ENCODE measurements around the gene FGF16.
"Not testable (repeated sequence)": the region's sequence is repeated elsewhere in the genome, so short reads cannot be mapped to it uniquely, and the experiment has no call there.

Gene FGF16

DNA sequence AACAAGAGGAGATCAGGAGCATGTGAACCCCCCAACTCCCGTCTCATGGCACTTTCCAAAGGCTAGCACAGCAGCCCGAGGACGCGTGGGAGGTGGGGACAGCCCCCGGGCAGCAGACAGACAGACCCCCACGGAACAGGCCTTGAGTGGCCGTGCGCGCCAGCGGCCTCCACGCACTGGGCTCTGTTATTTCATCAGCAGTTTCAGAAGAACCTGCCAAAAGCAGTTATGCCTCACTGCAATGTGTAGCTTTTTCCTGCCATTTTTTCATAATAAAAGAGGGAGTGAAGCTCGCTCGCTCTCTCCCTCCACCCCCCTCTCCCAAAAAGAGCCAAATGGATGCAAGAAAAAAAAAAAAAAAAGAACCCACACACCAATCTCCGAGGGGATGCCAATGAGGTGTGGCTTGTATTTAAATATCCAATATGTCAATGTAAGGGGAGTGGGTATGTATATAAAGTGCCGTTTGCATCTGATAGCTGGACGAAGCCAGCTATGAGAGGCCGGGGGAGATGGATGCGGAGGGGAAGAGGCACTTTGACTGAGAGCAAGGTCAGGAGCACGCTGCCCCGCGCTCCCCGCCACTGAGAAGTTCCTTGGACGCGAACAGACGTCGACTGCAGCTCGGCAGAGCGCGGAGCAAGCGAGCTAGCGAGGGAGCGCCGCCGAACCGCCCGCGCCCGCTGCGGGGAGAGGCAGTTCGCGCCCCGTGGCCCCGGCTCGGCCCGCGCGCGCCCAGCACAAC, at the start of gene FGF16:
FGF16 (plus strand) TSS at position 482 of the 745 bp plus-strand sequence. CDS start 286 bp downstream, outside the sequence.
- DNase-seq, result no peak

DNA sequence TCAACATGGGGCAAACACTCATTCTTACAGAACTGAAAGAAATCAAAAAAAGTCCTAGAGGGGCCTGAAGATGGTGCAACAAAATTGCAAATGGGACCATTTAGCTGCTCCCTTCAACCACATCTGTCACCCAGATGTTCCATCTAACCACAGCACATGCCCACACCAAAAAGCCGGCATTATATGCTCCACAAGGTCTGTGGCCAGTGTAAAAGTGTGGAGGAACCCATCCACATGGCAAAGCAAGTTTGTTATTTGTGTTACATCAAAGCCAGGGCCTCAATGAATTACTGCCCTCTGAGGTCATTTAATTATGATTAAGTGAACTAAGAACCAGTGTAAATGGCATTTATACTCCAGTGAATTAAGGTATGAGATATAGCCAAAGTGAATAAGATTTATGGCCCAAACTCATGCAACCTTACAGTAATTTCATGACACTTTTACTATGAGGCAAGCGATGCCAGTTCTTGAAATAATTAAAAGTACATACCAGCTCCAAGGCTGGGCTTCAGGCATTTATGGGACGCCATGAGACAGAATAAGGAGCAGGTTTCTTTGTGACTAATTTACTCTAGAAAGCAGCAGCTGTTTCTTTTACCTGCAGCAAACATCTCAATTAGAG, 48.7 kb upstream of the FGF16 start:
- no peak for DNase-seq

- DNase-seq, result no peak
Observed at GRCh38 chrX:77404419-77404818, 42.8 kb upstream of the FGF16 start.

DNA sequence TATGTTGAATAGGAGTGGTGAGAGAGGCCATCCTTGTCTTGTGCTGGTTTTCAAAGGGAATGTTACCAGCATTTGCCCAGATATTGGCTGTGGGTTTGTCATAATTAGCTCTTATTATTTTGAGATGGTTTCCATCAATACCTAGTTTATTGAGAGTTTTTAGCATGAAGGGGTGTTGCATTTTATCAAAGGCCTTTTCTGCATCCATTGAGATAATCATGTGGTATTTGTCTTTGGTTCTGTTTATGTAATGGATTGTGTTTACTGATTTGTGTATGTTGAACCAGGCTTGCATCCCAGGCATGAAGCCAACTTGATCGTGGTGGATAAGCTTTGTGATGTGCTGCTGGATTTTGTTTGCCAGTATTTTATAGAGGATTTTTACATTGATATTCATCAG, 39.4 kb upstream of the FGF16 start:
- DNase-seq, result not testable (repeated sequence)

DNA sequence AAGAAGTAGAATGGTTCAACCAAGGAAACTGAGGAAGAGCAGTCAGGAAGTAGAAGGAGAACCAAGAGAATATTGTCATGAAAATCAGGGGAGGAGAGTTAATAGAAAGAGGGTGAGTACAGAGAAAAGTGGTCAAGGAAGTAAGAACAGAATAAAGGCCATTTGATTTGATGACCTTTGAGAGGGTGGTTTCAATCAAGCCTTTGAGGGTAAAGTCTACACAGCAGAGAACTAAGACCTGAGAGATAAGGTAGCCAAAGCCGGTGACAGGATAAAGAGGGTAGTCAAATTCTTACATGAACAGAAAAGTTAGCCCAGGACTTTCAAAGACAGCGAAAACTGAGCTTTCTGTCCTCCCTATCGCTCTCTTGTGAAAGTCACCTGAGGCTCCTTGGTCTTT, 34.6 kb upstream of the FGF16 start:
- DNase-seq, result no peak

- no peak for DNase-seq
Observed at GRCh38 chrX:77415161-77415560, 32.0 kb upstream of the FGF16 start.

GRCh38 chrX:77415882-77416281, 31.3 kb upstream of the FGF16 start:
- DNase-seq, result no peak

DNA sequence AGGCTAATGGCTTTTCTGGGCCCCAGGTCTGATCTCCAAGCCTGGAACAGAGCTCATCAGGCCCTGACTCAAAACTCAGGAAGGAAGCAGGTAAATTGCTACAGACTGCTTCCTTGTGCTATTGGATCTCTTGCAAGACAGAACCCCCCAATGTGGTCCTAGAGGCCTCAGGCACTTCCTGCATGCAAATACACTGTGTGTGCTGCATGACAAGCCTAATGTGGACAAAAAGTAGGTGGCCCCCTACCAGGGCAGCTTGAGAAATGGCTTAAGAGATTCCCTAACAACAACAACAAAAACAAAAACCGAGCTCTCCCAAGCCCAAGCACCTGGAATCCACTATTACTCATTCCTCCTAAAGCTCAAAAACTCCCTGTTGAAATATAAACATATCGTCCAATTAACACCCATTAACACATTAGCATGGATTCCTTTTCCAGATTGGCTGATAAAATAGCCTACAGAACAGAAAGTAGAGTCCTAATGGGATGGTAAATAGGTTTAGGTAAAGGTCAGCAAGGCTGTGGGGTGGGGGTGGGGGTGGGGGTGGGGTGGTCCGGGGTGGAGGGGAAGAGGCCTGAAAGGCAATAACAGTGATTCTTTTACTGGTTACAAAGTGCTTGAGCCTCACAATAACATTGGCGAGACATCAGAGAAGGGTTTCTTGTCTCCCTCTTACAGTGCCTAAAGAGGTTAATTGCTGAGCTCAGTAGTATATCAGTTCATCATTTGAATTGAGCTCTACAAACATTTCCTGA, 24.1 kb upstream of the FGF16 start:
- DNase-seq, result no peak

DNA sequence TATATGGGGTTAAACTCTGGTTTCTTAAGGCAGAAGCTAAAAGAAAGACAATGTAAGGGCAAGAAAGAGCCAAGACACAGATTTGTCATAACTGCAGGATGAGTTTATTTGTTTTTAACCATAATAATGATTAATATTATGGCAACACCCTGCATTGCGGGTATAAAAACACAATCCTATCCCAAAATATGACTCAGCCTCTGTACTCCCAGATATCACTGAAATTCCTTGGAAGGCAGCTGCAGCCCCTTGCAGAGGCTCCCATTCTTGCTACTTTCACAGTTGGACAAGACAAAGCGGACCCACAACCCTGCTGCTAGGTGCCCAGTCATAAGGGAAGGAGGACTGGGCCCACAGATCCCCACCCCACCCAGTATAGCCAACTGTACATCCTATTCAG, 20.4 kb upstream of the FGF16 start:
- DNase-seq, result no peak

DNA sequence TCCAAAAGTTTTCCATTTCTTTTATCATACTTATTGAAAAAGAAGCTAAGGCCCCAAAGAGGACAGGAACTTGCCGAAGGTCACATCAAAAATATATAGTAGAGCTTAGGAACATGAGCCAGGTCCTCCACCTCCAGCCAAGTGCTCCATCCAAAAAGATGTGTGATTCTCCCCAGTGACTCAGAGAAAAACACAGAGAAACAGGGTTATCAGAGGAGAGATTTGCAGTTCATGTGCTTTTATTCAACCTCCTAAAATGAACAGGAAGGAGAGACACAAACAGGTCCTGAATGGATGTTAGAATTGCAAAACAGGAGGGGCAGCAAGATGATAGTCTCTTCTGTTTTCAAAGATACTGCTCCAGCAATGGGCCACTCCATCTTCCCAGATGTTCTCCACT, 19.6 kb upstream of the FGF16 start:
- no peak for DNase-seq

- no peak for DNase-seq
Observed at GRCh38 chrX:77428551-77428950, 18.6 kb upstream of the FGF16 start.

DNA sequence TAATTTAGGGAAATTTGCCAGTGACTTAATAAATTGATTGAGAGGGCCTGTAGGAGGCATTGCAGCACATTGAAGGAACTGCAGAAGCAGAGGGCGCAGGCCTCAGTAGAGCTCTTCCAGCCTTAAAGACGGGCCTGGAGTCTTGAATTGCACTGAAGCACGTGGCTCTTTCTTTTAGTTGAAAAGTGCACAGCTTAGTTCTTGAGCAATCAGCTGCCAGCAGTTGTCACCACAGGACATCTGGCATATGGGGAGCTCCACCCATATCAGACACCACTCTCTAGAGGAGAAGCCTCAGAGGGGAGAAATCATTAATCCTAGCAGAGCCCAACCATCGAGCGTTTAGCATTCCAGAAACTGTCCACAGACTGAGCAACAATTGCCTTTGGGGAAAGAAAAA, 16.0 kb upstream of the FGF16 start:
- DNase-seq, result no peak

DNA sequence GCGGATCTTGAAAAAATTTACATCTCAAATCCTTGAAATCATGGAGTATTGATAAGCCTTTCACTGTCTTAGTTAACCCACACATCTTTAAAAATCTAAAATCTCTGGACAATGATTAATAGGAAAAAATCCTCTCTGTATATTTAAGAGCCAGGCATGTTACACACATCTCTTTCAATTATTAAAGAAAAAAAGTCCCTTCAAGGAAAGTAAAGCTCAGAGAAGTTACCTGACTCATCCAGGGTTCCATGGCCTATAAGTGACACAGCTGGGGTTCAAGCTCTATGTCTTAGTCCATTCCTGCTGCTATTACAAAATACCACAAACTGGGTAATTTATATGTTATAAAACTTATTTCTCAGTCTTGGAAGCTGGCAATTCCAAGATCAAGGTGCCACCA, 14.2 kb upstream of the FGF16 start:
- no peak for DNase-seq

DNA sequence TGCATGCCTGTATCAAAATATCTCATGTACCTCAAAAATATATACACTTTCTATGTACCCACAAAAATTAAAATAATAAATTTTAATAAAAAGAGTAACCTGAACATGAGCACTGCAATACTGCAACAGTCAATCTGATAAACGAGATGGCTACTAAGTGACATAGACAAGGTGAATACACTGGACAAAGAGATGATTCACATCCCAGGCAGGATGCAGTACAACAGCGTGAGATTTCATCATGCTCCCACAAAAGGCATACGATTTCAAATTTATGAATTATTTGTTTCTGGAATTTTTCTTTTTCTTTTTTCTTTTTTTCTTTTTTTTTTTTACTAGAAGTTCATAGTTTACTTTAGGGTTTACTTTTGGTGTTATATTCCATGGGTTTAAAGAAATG, 12.2 kb upstream of the FGF16 start:
- DNase-seq, result no peak

DNA sequence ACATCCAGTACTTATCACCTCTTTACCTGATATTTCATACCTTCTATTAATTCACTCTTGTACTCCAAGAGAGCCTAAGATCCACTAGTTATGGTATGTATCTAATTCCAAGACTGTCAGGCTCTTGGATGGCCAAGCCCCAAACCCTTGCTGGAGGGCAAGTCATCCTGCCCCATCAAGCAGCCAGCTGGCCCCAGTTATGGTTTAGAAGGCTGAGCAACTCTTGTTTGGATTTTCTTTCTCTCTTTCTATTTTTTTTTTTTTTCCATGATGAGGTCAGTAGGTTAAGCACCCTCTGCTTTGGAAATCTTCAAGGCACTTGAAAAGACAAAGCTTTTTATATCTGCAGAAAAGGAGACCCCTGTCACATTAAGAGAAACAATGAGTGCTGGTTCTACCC, 10.9 kb upstream of the FGF16 start:
- no peak for DNase-seq

DNA sequence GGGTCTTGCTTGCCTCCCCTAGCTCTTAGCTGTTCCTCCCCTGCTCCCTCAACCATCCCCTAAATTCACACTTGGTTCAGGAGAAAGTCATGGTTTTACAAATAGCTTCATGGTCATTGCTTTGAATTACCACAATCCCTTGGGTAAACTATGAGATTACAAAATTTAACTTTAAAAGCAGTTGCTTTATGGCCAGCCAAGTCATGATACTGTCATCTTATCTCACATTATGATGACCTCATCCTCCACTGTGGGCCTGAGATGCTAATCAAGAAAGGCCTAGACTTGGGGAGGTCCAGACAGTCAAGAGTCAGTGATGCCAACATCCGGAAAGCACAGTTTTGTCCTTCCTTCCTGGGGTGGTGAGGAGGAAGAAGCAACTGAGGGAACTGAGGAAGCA, 10.5 kb upstream of the FGF16 start:
- DNase-seq, result no peak

GRCh38 chrX:77440330-77440729, 6.9 kb upstream of the FGF16 start:
- no peak for DNase-seq

- DNase-seq, result no peak
Observed at GRCh38 chrX:77441033-77441432, 6.2 kb upstream of the FGF16 start.

DNA sequence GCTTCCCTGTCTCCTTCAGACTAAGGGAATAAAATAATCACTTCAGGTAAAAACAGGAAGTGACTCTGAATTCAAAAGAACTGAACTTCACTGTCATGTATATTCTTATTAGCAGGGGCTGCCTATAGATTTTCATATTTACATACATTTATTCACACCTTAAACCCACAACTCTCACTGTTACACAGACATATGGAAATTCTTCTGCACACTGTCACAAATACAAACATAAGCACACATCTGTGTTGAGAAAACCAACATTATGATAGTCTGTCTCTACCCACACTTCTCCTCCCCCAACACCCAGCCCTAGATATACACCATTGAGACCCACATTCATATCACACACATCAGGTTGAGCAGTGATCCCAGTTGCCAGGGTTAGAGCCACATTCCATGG, 5.7 kb upstream of the FGF16 start:
- DNase-seq, result peak in 1 of 2 experiments; percentile 16

DNA sequence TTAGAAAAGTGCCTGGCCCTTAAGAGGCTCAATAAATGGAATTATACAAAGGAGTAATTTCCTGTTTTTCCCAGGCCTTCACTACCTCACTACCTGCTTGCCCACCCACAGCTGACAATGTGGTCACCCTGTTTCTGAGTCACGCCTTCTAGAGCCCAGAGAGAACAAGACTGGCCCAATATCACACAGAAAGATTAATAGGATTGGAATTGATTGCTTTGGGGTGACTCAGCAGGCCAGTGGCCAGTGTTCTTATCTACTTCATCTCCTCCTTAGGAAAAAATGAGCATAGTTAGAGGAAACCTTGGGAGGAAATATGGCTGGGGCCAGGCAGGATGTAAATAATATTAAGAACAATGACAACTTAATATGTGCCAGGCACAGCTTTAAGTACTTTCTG, 4.5 kb upstream of the FGF16 start:
- DNase-seq, result no peak

GRCh38 chrX:77444075-77444474, 3.1 kb upstream of the FGF16 start:
- no peak for DNase-seq

DNA sequence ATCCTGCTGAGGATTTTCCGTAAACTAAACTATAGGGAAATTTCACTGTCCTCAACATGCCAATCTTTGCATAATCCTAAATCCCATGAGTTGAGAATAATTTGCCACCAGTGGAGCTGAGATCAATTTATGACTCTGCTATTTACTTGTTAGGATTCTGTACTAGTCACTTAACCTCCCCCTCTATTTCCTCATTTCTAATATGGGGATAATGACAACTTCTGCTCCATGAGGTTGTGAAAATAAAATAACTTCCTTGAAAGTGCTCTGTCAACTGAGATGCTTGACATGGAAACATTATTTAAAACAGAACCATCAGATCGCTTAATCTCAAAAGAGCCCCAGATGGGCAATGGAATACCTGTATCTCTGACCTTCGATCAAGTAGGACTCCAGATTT, 2.6 kb upstream of the FGF16 start:
- DNase-seq, result no peak

DNA sequence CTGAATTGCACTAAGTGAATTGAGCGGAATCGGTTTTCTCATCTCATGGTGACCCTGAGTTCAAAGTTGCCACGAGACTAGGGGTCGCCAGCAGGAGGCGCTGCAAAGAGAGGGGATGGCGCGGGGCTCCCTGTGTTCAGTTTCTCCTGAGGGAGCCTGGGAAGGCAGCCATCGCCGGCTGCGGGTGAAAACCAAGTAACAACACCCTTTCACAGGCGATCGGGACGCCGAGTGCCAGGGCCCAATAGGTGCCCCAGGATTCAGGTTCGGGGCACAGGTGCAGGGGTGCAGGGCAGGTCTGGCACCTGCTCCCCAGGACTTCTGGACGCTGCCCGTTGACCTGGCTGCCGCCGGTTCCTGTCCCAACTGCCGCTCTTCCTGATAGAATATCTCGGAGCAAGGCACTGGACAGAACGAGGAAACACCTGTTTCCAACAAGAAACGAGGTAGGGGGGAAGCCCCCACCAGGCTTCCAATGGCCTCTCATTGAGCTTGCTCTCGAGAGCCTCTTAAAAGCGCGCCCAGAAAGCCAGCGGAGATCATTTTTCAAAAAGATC, 1.1 kb upstream of the FGF16 start:
- DNase-seq, result no peak

Measured in NCI-H526 (cell line).